DMS153 treated with DMSO at 0.1 percent for 48 hours (cell line): ENCODE results near the gene DNAH3.
"Not testable (repeated sequence)": the region's sequence is repeated elsewhere in the genome, so short reads cannot be mapped to it uniquely, and the experiment has no call there.

Experiments
- DNase-seq: peaks from one replicate; lab custom pipeline; 2025; ENCODE audit not compliant: unreplicated experiment; lab: John Stamatoyannopoulos, UW

Gene DNAH3

DNA sequence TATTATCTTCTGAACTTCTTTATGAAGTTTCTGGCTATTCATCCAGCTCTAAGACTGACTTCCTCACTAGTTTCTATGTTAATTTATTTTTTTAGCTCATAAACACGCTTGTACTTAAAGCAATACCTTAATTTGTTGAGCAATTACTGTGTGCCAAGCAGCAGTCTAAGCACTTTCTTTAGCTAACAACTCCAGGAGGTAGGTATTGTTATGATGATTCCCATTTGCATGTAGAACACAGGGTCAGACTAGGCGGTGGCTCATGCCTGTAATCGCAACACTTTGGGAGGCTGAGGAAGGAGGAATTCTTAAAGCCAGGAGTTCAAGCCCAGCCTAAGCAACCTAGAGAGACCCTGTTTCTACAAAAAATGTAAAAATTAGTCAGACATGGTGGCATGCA, 19.8 kb downstream of the DNAH3 start:
- no peak for DNase-seq

DNA sequence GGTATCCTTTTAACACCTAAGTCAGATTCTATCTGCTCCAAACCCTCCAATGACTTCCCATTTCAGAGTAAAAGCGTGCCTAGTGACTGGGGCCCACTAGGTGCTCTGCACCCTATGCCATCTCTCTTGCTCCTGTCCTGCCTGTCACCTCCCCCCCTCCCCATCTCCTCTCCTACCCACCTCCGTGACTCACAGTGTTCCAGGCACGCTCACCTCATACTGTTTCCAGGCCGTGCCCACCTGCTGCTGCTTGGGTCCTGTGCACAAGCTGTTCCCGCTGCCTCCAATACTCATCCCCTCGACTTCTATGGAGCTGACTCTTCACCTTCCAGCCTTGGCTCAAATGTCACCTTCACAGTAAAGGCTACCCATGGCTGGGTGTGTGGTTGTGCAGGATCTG, 21.7 kb downstream of the DNAH3 start:
- DNase-seq = no peak

DNA sequence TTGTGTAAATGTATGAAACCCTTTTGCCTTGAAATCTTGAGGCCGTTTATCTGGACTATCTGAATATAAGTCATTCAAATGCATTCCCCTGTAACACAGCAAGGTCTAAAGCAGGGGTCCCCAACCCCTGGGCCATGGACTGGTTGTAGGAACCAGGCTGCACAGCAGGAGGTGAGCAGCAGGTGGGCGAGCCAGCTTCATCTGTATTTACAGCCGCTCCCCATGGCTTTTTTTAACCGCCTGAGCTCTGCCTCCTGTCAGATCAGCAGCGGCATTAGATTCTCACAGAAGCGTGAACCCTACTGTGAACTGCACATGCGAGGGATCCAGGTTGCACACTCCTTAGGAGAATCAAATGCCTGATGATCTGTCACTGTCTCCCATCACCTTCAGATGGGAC, 24.1 kb downstream of the DNAH3 start:
- DNase-seq = no peak

DNA sequence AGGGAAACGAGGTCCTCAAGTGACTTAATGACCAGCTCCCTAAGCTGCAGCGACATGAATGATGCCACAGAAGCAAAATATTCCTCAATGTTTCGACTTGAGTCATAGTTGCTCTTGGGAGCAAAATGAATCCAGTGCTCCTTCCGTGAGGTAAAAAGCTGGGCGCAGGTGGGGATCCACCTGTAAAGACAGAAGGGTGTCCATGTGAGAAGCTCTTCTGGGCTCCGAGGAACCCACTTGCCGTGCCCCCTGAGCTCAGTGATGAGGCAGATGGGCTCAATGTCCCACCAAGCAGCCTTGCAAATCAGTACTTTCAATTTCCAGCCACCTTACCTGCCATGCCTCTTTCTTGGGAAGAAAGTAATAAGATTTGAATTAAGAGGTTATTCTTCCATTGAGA, 25.5 kb downstream of the DNAH3 start:
- DNase-seq = no peak

DNA sequence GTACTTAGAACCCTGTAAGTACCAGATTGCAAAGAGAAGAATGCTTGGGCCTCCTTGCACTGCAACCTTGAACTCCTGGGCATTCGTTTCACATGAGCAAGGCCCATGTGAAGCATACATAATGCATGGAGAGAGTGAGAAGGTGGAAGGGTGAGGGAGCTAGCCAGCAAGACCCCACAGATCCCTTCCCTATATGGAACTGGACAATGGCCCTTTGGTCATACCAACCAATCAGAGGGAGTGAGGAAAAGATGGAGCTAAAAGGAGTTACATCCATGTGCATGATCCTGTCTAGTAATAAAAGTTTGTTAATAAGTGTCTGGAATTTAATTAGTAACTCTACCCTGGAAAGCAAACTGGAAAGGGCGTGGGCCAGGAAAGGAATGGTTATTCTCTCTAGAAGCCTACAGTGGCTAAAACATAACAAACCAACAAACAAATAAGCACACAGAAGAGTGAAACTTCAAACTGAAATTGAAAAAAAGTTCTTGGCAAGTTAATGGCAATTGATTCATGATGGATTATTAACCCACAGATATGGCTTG, 29.6 kb downstream of the DNAH3 start:
- no peak for DNase-seq

DNA sequence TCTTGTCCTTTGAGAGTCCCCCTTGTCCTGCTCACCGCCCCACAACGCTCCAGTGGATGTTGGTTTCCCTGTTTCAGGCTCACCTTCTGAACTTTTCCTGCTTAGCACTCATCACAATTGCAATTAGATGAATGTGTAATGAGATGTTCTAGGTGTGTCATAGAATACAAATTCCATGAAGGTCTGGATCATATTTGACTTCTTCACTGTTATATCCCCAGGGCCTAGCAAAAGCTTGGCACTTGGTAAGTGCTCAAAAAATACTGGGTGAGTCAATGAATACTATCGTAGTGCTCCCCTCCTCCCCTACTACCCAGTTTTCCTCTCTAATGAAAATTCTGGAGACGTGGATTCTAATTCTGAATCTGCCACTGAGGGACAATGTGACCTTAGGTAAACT, 33.1 kb downstream of the DNAH3 start:
- DNase-seq = no peak

DNA sequence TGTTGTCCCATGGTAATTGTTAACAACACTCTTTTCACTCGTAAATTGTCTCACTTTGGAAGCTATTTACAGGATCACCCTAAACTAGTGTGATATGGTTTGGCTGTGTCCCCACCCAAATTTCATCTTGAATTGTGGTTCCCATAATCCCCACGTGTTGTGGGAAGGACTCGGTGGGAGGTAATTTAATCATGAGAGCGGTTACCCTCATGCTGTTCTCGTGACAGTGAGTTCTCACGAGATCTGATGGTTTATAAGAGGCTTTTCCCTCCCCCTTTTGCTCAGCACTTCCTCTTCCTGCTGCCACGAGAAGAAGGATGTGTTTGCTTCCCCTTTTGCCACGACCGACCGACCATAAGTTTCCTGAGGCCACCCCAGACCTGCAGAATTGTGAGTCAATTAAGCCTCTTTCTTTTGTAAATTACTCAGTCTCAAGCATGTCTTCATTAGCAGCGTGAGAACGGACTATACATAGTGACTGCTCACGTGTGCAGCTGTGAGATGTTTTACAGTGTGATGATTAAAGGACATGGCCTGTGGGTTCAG, 34.4 kb downstream of the DNAH3 start:
- no peak for DNase-seq

DNA sequence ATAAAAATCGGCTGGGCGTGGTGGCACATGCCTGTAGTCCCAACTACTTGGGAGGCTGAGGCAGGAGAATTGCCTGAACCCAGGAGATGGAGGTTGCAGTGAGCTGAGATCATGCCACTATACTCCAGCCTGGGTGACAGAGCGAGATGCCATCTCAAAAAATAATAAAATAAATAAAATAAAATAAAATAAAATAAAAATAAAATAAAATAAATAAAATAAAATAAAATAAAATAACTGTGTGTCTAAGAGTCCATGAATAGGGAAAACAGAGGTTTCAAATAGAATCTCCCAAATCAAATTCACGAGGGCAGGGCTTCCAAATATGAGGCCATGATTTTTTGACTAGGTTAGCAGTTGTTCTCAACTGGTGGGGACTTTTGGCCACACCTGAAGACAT, 35.1 kb downstream of the DNAH3 start:
- DNase-seq = not testable (repeated sequence)

DNA sequence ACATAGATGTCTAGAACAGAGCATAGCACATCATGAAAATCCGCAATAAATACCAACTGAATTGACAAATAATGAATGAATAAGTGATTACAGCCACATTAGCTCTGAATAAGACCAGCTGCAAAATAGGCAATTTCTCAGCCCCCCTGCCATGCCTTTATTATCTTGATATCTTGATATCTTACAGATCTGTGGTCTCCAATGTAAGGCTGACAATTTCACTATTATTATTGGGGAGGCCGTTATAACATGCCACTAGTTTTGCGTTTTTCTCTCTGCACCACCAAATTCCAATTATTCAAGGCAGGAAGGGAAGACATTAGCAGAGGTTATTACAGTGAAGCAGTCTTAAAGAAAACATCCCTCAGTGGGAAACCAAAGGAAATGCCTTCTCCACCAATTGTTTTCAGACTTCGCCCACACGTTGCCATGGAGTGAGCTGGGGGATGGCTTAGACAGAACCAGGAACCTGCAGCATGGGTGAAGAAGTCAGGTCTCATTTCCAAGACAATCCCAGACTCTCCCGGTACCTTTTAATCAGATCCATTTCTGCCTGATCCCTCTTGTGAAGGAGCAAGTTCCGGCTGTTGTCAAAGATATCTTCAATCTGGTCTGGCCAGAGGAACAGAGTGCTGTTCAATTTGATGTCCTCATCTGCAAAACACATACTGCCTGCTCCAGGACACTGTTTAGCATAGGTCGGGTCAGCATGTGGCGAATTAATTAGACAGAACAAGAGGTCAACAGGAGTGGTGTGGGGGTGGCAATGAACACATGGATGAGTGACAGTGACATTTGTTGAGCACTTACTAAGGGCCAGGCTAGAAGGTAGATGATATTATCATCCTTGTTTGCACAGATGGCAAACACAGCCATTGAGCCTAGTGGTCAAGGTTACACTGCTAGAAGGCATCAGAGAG, 46.4 kb downstream of the DNAH3 start:
- DNase-seq = no peak

DNA sequence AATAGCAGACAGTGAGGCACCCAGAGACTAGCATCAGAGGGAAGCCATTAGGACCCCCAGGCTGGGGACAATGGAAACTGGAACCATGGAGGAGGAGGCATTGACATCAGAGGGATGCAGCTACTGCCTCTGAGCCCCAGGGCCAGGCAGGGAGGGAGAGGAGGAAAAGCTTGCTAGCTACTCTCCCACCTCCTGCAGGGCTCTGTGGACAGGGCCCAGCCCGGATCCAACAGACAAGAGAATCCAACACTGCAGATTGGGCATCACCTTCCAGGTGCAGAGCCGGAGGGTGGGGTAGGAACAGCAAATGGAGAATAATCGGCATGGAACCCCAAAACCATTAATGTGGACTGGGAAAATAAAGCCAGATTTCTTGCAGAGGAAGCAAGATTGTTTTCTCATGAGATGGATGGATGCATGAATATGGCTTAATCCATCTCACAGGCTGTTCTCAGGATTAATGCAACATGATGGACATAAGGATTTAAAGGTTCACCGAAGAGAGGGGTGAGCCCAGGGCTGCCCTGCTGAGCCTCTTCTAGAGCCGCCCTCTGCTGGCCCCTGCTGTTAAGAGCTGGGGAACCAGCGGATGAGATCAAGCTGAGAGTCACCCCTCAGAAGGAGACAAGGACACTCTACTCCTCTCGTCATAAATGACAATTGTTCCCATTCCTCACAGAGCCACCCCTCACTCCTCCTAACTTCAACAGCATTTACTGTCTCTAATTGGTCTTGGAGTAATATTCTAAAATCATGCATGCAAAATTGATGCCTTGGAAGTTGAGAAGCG, 48.8 kb downstream of the DNAH3 start:
- DNase-seq = no peak

DNA sequence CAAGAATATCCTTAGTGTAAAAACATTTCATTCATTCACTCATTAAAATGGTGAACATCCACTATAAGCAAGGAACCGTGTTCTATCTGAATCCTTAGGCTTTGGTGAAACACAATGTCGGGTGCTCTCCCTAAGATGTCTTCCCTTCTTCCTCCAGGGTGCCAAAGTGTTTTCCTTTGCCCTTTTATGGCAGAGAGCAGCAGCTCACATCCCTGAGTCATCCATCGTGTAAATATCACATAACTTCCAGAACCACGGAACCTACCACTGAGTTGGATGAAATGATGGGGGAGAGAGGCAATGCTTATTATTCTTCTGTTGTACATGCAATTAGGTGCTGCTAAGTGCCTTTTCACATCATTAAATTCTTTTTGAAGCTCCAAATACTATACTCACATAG, 50.2 kb downstream of the DNAH3 start:
- no peak for DNase-seq

DNA sequence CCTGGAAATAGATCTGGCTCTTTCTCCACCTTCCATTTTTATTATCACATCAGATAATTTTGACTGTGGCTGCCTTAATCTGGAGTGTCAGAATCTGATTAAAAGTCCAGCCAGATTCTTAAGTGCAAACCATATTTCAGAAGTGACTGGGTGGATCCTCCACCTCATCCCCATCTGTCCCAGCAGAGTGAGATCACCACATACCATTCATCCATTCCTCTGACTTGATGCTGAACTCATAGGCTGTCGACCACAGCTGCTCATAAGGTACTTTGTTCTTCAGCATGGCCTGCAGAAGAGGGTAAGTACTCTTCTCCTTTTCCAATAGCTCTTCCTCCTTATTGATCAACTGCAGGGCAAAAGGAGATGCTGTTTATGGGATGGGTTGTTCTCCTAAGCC, 53.5 kb downstream of the DNAH3 start:
- DNase-seq = no peak

DNA sequence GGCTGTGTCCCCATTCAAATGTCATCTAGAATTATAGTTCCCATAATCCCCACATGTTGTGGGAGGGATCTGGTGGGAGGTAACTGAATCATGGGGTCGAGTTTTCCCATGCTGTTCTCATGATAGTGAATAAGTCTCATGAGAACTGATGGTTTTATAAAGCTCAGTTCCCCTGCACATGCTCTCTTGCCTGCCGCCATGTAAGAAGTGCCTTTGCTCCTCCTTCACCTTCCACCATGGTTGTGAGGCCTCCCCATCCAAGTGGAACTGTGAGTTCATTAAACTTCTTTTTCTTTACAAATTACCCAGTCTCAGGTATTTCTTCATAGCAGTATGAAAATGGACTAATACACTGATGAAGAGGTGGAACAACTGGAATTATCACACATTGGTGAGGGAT, 55.9 kb downstream of the DNAH3 start:
- DNase-seq = not testable (repeated sequence)

DNA sequence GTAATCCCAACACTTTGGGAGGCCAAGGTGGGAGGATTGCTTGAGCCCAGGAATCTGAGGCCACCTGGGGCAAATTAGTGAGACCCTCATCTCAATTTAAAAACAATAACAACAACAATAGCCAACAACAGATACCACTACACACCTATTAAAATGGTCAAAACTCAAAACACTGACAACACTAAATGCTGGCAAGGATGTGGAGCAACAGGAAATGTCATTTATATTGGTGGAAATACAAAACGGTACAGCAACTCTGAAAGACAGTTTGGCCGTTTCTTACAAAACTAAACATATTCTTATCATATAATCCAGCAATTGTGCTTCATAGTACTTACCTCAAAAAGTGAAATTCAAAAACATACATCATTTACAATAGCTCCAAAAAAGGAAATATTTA, 57.7 kb downstream of the DNAH3 start:
- DNase-seq = no peak

DNA sequence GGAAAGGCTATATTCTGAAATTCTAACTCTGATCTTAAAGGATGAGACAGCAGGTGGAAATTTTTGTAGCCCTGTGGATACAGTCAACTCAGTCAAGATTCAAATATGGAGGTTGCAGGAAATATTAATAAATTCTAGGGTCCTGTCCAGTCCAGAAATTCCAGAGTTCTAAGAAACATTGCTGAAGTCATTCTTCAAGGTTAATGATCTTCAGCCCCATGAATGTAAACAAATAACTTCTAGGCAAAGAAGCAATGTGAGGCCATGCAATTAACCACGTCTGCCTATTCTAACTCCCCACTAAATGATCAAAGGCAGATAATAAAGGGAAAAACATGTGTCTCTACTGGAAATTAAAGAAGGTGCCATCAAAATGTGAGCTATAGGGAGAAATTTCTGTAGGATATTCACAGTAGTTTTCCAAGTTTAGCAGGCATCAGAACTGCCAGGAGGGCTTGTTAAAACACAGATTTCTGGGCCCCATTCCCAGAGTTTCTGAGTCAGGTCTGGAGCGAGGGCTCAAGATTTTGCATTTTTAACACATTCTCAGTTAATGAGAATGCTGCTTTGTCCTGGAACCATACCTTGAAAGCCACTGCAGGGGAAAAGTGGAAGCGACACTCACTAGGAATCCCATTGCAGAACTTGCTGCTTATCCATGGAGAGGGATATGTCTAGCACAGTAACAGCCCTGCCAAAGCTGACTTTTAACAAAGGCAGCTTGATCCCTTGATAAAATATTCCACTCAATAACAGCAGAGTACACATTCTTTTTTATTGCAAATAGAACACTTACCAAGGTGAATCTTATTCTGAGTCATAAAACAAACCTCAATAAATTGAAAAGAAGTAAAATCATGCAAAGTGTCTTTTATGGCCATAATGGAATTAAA, 61.8 kb downstream of the DNAH3 start:
- DNase-seq = no peak

DNA sequence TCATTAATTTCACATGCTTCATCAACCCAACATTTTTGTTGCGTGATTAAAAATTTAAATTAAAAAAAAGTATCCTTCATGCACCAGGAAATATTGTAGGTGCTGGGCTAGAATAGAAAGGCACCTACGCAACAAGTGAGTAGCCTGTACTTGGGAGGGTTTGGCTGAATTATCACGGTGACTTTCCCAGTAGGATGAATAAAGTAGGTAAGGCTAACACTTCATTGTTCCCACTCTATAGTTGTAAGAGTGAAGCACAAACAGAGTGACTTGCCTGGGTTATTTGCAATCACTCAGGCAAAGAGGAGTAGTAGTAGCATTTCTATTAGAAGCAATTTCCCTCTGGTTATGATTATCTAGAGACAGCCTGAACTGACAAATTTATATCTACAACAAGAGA, 62.5 kb downstream of the DNAH3 start:
- DNase-seq = no peak

DNA sequence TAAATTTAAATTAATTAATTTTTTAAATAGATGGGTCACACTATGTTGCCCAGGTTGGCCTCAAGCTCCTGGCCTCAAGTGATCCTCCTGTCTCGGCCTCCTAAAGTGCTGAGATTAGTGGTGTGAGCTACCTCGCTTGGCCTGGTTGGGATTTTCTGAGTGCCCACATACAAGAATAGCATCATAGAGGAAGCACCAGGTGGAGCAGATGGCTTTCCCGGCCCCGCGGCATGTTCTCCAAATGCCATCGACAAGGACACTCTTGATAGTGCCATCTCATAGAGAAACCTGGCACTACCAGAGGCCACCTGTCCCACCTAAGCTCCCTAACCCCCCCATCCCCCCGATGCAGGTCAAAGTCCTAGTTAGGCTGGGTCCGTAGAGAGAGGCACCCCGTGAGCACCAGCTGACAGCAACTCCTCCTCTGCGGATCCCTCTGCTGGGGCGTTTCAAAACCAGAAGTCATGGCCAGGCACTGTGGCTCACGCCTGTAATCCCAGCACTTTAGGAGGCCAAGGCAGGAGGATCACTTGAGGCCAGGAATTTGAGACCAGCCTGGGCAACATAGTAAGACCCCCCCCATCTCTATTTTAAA, 65.9 kb downstream of the DNAH3 start:
- DNase-seq = no peak

DNA sequence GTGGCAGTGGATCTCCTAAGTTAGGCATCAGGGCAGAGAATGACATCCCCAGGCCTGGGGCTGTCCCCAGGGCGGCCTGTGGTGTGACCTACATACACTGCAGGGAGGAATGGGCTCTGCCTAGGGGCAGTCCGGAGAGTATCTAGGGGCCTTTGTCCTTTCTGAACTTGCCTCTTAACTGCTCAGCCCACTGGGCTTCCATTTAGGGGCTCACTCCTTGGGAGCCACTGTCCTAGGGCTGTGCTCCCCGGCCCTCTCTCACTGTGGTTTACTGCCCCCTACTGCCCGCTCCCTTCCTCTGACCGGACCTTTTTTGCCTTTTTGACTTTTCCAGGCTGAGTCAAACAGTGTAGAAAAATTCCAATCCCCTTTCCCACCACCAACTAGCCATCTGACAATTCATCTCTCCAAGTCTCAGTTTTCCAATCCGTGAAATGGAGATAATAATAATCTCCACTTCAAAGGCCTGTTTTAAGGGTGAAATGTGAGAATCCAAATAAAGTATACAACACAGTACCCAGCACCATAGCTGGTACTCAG, 66.8 kb downstream of the DNAH3 start:
- peak; percentile 45 for DNase-seq

DNA sequence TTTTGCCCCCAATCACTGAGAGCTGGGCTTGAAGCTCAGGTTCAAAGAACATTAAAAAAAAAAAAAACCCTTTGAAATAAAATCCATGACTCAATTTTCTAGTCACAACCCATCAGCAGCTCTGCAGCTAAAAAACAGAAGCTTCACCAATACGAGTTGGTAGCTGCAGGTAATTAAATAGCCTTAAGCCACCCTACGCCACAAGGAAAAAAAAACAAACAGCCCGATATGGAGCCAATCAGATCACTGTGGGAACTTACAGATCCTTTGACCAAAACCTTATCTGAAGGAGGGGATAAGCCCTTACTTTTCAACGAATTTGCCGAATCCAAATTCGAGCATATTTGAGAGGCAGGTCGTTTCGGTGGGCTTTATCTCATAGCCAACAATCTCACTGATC, 69.3 kb downstream of the DNAH3 start:
- DNase-seq = no peak

DNA sequence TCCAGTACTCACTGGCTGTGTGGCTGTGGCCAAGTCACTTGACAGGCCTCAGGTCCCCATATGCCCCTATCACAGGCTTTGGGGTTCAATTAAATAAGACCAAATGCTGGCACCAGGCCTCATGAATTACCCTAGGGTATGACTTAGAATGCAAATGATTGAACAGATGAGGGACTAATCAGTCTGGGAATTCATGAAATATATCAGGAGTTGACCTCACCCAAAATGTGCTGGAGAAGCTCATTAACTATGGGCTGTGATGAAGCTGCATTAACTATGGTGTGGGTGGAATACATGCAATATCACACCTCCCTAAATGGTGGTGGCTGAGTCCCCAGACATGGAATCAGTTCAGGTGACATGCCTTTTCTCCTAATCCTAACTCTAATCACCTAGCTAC, 72.1 kb downstream of the DNAH3 start:
- no peak for DNase-seq
